ENCODE results near the gene KIAA0408.

GRCh38 chr6:127486934-127487333 is 27.7 kb upstream of the KIAA0408 start:
- TF ChIP-seq CTCF (IDR thresholded peaks at IDR 0.05) (no peak), ZFX (IDR thresholded peaks at IDR 0.05; ENCODE audit: borderline replicate concordance) (no peak)

Measured in 22Rv1 (cell line).